ENCODE results near the gene JAK1. TPM values are rescaled to one million over a fixed set of nuclear protein-coding genes. Genes with fewer than 3 reads are reported as not detected.

JAK1 gene
- total RNA-seq, 6 experiments from 2014 or later: 48.0 to 71.6 (median 66.5) TPM

DNA sequence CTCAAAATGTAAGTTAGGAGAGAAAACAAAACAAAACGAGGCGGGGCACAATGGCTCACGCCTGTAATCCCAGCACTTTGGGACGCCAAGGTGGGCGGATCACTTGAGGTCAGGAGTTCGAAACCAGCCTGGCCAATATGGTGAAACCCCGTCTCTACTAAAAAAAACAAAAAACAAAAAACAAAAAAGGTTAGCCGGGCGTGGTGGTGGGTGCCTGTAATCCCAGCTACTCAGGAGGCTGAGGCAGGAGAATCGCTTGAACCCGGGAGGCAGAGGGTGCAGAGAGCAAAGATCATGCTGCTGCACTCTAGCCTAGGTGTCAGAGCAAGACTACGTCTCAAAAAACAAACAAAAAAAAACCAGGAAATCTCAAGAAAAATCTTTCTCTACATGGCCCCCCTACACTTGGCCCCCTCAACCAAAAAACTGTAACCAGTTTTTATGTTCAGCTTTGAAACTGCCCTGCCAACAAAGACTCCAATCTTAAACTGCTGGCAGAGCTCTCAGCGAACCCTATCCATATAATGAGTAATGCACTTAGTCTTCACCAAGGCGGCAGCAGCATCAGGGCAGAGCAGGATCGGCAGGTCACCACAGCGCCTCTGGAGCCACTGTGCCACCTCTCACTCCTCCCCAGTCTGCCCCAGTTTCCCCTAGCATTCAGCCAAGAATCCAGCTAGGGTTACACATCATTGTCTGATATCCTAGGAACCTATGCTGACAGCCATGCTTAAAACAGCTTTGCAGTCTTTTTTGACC is 71.7 kb downstream of the JAK1 start:
- H3K27me3 ChIP-seq: no peaks in the 10 kb centered on the region
- TF ChIP-seq POLR2A (IDR thresholded peaks at IDR 0.05): no peak
- TF ChIP-seq, protein P1, sequence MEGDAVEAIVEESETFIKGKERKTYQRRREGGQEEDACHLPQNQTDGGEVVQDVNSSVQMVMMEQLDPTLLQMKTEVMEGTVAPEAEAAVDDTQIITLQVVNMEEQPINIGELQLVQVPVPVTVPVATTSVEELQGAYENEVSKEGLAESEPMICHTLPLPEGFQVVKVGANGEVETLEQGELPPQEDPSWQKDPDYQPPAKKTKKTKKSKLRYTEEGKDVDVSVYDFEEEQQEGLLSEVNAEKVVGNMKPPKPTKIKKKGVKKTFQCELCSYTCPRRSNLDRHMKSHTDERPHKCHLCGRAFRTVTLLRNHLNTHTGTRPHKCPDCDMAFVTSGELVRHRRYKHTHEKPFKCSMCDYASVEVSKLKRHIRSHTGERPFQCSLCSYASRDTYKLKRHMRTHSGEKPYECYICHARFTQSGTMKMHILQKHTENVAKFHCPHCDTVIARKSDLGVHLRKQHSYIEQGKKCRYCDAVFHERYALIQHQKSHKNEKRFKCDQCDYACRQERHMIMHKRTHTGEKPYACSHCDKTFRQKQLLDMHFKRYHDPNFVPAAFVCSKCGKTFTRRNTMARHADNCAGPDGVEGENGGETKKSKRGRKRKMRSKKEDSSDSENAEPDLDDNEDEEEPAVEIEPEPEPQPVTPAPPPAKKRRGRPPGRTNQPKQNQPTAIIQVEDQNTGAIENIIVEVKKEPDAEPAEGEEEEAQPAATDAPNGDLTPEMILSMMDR (IDR thresholded peaks at IDR 0.05): no peak
- no peak overlapping the region for H3K4me3 ChIP-seq
- no peak for DNase-seq
- 58% methylated on average over 9 of the region's 16 CpGs for WGBS (ENCODE audit: insufficient coverage, low coverage, low lambda C conversion rate, missing lambda C conversion rate)
- no peak overlapping the region for H3K27ac ChIP-seq
- H3K36me3 ChIP-seq: no peaks in the 10 kb centered on the region
- peaks cover 0 to 29% (median 7%) of the 10 kb centered on the region in 4 donors for H3K4me1 ChIP-seq
- H3K9me3 ChIP-seq: no peaks in the 10 kb centered on the region
- intact Hi-C loops (cut with DNase I): loop anchor here in 1 of 2 donors (10.0 kb wide), 1 partner anchor 70 kb away; the partner anchor contains the start of gene JAK1
- no peak for ATAC-seq

DNA sequence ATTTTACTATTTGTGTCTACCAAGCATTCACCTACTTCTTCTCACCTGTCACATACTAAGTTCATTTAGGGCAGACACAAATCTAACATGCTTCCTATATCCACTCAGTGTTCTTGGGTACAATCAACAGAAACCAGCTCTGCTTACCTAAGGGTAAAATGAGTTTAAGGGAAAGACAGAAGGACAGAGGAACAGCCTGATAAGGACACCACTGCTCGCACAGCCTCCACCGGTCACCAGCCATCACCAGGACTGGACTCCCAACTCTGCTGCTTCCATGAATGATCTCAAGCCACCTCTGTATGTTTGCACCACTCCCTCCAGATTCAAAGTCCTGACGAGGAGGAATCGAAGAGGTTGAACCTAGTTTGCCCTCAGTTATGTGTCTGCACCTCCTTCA is 72.4 kb downstream of the JAK1 start:
- 80% methylated on average over 4 of the region's 4 CpGs for WGBS (ENCODE audit: insufficient coverage, low coverage, low lambda C conversion rate, missing lambda C conversion rate)
- ATAC-seq: no peak

DNA sequence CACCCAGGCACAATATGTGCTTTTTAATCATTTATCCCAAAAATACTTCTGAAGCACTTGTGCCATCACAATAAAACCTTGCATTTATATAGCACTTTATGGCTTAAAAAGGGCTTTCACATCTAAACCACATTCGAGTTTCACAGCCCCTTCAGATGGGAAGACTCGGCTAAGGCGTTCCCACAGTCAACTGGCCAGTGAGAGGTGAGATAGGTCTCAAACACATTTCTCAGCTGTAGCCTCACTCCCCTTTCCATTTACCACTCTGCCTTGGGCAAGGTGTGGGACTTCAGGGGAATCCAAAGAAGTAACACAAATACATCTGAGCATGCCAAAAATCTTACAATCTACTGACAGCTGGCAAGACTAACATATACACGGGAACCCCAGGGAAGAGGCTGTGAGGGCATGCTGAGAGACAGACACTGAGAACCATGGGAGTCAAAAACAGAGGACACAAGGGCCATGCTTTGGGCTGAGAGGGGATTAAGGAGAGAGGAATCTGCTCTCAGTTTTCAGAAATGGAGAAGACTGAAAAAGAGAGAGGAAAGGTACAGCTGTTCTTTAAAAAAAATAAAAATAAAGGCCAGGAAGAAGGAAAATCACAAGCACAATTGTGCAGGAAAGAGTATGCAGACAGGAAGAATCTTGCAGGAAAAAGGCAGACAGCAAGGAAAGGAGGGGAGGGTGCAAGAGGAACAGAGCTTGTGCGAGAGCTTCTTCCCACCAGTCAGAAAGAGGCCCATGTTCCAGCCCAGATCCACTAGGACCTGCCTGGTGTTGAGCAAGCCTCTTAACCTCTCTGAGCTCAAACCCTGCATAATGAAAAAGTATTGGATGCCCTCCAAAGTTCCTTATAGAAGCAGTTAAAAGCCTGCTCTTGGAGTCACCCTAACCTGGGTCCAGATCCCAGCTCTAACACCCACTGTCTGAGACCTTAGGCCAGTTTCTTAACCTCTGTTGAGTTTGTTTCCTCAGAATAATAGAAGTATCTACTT is 73.5 kb downstream of the JAK1 start:
- Histone ChIP-seq H3K4me1 (peaks cover 0 to 17% (median 2%) of the 10 kb centered on the region in 4 donors), H3K27me3 (no peaks in the 10 kb centered on the region), H3K27ac (no peak overlapping the region), H3K9me3 (no peaks in the 10 kb centered on the region), H3K4me3 (no peak overlapping the region), H3K36me3 (no peaks in the 10 kb centered on the region)
- TF ChIP-seq, protein P1 (IDR thresholded peaks at IDR 0.05): no peak
- no peak for TF ChIP-seq POLR2A (IDR thresholded peaks at IDR 0.05)
- no peak for DNase-seq
- intact Hi-C loops (cut with DNase I): loop anchor here in 1 of 2 donors (10.0 kb wide), 1 partner anchor 72 kb away; the partner anchor contains the start of gene JAK1
- WGBS (ENCODE audit: insufficient coverage, low coverage, low lambda C conversion rate, missing lambda C conversion rate): 53% methylated on average over 5 of the region's 5 CpGs
- ATAC-seq: peak; percentile 9 to 57 (median 26)

More for the DNA sequence above, 72.4 kb downstream of the JAK1 start:
- Histone ChIP-seq H3K4me3 (no peak overlapping the region), H3K9me3 (no peaks in the 10 kb centered on the region), H3K4me1 (peaks cover 0 to 27% (median 7%) of the 10 kb centered on the region in 4 donors), H3K27me3 (no peaks in the 10 kb centered on the region), H3K27ac (no peak overlapping the region), H3K36me3 (no peaks in the 10 kb centered on the region)
- TF ChIP-seq POLR2A (IDR thresholded peaks at IDR 0.05): no peak
- TF ChIP-seq, protein P1 (IDR thresholded peaks at IDR 0.05): no peak
- no peak for DNase-seq
- intact Hi-C loops (cut with DNase I): loop anchor here in 1 of 2 donors (10.0 kb wide), 1 partner anchor 71 kb away; the partner anchor contains the start of gene JAK1

DNA sequence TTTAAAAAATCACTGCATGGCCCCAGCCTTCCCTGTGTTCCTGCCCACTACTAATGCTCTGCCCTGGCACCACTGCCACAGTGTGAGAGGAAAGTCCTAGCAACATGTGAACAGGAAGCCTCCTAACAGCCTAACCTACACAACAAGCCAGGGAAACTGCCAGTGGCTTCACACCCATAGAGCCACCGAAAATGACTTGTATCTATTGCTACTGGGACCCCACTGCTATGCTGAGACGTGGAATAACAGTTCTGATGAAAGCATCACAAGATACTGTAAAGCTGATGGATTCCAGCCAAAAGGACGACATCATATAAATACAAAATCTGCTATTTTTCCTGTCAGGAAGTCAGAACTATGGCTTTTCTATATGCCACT is 74.9 kb downstream of the JAK1 start:
- Histone ChIP-seq H3K27ac (peak overlapping the region in 1 of 3 donors; percentile 1), H3K27me3 (no peaks in the 10 kb centered on the region), H3K9me3 (no peaks in the 10 kb centered on the region), H3K4me3 (no peak overlapping the region), H3K36me3 (no peaks in the 10 kb centered on the region), H3K4me1 (peaks cover 0 to 13% (median 0%) of the 10 kb centered on the region in 4 donors)
- intact Hi-C loops (cut with DNase I): loop anchor here in 1 of 2 donors (10.0 kb wide), 1 partner anchor 73 kb away; the partner anchor contains the start of gene JAK1
- ATAC-seq (peak; percentile 42 to 56 (median 55)), DNase-seq (no peak)
- 20% methylated on average over 3 of the region's 3 CpGs for WGBS (ENCODE audit: insufficient coverage, low coverage, low lambda C conversion rate, missing lambda C conversion rate)
- no peak for TF ChIP-seq POLR2A (IDR thresholded peaks at IDR 0.05)
- TF ChIP-seq, protein P1 (IDR thresholded peaks at IDR 0.05): no peak
